ENCODE data around the gene PRELP. TPM values are rescaled to one million over a fixed set of nuclear protein-coding genes. Genes with fewer than 3 reads are reported as not detected.

PRELP gene
- total and polyA plus RNA-seq, 2 donors (not counting 3 experiments of a cell fraction or from before 2014, with no cell fraction given): 0.01 TPM; not detected in 1

DNA sequence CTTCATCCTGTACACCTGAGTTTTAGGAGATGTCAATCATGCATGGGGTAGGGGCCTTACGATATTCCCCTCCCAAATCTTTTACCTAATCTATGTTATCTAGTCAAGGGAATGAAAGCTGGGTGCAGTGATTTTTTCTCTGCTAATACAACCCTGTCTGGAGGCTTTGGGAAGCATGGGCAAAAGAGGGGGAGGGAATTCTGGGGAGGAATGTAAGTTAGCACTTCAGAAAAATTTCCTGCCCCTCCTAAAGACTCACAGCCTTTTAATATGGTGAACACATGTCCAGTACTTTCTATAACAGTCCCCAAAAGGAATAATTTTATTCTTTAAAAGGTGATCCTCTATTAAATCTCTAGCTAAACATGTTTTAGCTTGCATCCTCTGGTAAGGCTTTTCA, 25.6 kb upstream of the PRELP start:
- TF ChIP-seq MYC (IDR thresholded peaks at IDR 0.05; ENCODE audit: low read depth, low read length) (no peak), GATA2 (IDR thresholded peaks at IDR 0.05; ENCODE audit: insufficient read depth, insufficient read length, low read depth, low read length) (no peak), POLR2AphosphoS5 (IDR thresholded peaks at IDR 0.05; ENCODE audit: insufficient read depth, low read depth, low read length) (no peak), POLR2A (IDR thresholded peaks at IDR 0.05; ENCODE audit: low read depth, low read length) (no peak), JUN (IDR thresholded peaks at IDR 0.05; ENCODE audit: borderline replicate concordance, insufficient read depth, insufficient read length, low read depth) (no peak), EZH2 (IDR thresholded peaks at IDR 0.05; ENCODE audit: borderline replicate concordance, low read depth, low read length, severe bottlenecking) (no peak), FOS (IDR thresholded peaks at IDR 0.05; ENCODE audit: borderline replicate concordance, insufficient read depth, low read length) (no peak)
- TF ChIP-seq, protein P1, sequence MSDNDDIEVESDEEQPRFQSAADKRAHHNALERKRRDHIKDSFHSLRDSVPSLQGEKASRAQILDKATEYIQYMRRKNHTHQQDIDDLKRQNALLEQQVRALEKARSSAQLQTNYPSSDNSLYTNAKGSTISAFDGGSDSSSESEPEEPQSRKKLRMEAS (IDR thresholded peaks at IDR 0.05; ENCODE audit: insufficient read depth, insufficient read length): no peak
- TF ChIP-seq, protein P2, sequence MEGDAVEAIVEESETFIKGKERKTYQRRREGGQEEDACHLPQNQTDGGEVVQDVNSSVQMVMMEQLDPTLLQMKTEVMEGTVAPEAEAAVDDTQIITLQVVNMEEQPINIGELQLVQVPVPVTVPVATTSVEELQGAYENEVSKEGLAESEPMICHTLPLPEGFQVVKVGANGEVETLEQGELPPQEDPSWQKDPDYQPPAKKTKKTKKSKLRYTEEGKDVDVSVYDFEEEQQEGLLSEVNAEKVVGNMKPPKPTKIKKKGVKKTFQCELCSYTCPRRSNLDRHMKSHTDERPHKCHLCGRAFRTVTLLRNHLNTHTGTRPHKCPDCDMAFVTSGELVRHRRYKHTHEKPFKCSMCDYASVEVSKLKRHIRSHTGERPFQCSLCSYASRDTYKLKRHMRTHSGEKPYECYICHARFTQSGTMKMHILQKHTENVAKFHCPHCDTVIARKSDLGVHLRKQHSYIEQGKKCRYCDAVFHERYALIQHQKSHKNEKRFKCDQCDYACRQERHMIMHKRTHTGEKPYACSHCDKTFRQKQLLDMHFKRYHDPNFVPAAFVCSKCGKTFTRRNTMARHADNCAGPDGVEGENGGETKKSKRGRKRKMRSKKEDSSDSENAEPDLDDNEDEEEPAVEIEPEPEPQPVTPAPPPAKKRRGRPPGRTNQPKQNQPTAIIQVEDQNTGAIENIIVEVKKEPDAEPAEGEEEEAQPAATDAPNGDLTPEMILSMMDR (IDR thresholded peaks at IDR 0.05; ENCODE audit: extremely low read depth in 1 of 2, insufficient read depth in 1 of 2, low read depth in 1 of 2, low read length in 2 of 2): no peak
- no peaks in the 10 kb centered on the region for H3K36me3 ChIP-seq (ENCODE audit: control insufficient read depth in 2 of 2, extremely low read depth in 1 of 2, insufficient read depth in 2 of 2, low read length in 2 of 2)
- no peak overlapping the region for H3K4me2 ChIP-seq (ENCODE audit: insufficient read depth, low read length)
- no peak for DNase-seq (ENCODE audit: low read depth, low spot score)
- H3K9me3 ChIP-seq (replicated peaks; ENCODE audit: control insufficient read depth, insufficient read depth, low read length): no peaks in the 10 kb centered on the region
- ChIA-PET CTCF (interaction anchor here (1.2 to 1.3 kb wide), 2 partner anchors 10 to 183 kb away, joined by 3 to 4 read pairs; no protein-coding TSS in a partner anchor), POLR2A (no interaction called here)
- no peaks in the 10 kb centered on the region for H3K9me1 ChIP-seq (replicated peaks; ENCODE audit: control insufficient read depth, extremely low read depth, insufficient read depth, low read length)
- H3K27me3 ChIP-seq (ENCODE audit: control insufficient read depth in 2 of 2, insufficient read depth in 2 of 2, low read length in 2 of 2): peaks cover 25 to 28% of the 10 kb centered on the region in 2 experiments
- BruUV-seq (replicated peaks): no TSS peak
- H3K27ac ChIP-seq (ENCODE audit: insufficient read depth, low read depth, low read length): no peak overlapping the region
- intact Hi-C loops (cut with micrococcal nuclease) (no loop called here), dilution Hi-C loops (cut with MboI; ENCODE audit: extremely low pct_ligation_motif_present, low sequenced_read_pairs) (no loop called here)
- H3K4me3 ChIP-seq (replicated peaks in 1 of 3; ENCODE audit: insufficient read depth in 1 of 3, low read depth in 1 of 3, low read length in 3 of 3): no peak overlapping the region
- no peak overlapping the region for H3K9ac ChIP-seq (replicated peaks; ENCODE audit: extremely low read depth, insufficient read depth, low read length)
- no peak overlapping the region for H2AFZ ChIP-seq (ENCODE audit: low read depth, low read length)
- FAIRE-seq: no peak
- H4K20me1 ChIP-seq (replicated peaks; ENCODE audit: control insufficient read depth, extremely low read depth, insufficient read depth, low read length): no peaks in the 10 kb centered on the region
- no peaks in the 10 kb centered on the region for H3K79me2 ChIP-seq (ENCODE audit: control insufficient read depth, insufficient read depth, low read length)
- no peaks in the 10 kb centered on the region for H3K4me1 ChIP-seq (ENCODE audit: control insufficient read depth, extremely low read depth, insufficient read depth, low read length)

Measured in endothelial cell of umbilical vein (primary cell).